SK-N-SH treated with all-trans-retinoic acid at 6 μM for 48 hours (cell line): ENCODE measurements around the gene RIPOR3.

Experiments used
- ATAC-seq: fragments of 200-7000 bp; cut with Tn5 transposase; 3 replicates; pipeline ENCODE4 v1.9.1; 2020; ENCODE audit warnings: mild to moderate bottlenecking, moderate library complexity
- ARNTL ChIP-seq: fragments of 450-650 bp; formaldehyde crosslinking; IDR thresholded peaks from 2 replicates; pipeline ENCODE4 v1.5.0; 2020; ENCODE audit warnings: low read depth, mild to moderate bottlenecking, moderate library complexity, borderline replicate concordance
- CSDC2 ChIP-seq: fragments of 250-450 bp; sonication (Bioruptor Pico); IDR thresholded peaks from 2 replicates; pipeline ENCODE4 v1.5.0; 2020; ENCODE audit warnings: mild to moderate bottlenecking, moderate library complexity
- CSRNP3 ChIP-seq: fragments of 250-450 bp; sonication (Bioruptor Pico); IDR thresholded peaks from 2 replicates; pipeline ENCODE4 v1.5.1; 2021; ENCODE audit warnings: mild to moderate bottlenecking, moderate library complexity
- ESRRG ChIP-seq: fragments of 250-450 bp; sonication (Bioruptor Pico); IDR thresholded peaks from 2 replicates; pipeline ENCODE4 v1.6.1; 2021; ENCODE audit warnings: mild to moderate bottlenecking
- GLIS3 ChIP-seq: fragments of 250-450 bp; sonication (Bioruptor Pico); IDR thresholded peaks from 2 replicates; pipeline ENCODE4 v1.5.0; 2020; ENCODE audit warnings: mild to moderate bottlenecking, moderate library complexity
- OSR1 ChIP-seq: fragments of 250-450 bp; sonication (Bioruptor Pico); IDR thresholded peaks from 2 replicates; pipeline ENCODE4 v1.8.0; 2022; ENCODE audit warnings: moderate library complexity, mild to moderate bottlenecking, inconsistent platforms
- PATZ1 ChIP-seq: fragments of 250-450 bp; sonication (Bioruptor Pico); IDR thresholded peaks from 2 replicates; pipeline ENCODE4 v1.8.0; 2020; ENCODE audit warnings: mild to moderate bottlenecking, moderate library complexity, borderline replicate concordance
- PPARA ChIP-seq: fragments of 250-450 bp; sonication (Bioruptor Pico); IDR thresholded peaks from 2 replicates; pipeline ENCODE4 v1.5.0; 2020; ENCODE audit warnings: mild to moderate bottlenecking, borderline replicate concordance
- TCF4 ChIP-seq: fragments of 250-450 bp; sonication (Bioruptor Pico); IDR thresholded peaks from 2 replicates; pipeline ENCODE4 v1.8.0; 2021; ENCODE audit warnings: mild to moderate bottlenecking, moderate library complexity, borderline replicate concordance
- TOX ChIP-seq: fragments of 250-450 bp; sonication (Bioruptor Pico); IDR thresholded peaks from 2 replicates; pipeline ENCODE4 v1.8.0; 2021; ENCODE audit warnings: mild to moderate bottlenecking, moderate library complexity, borderline replicate concordance
- TSHZ2 ChIP-seq: fragments of 250-450 bp; sonication (Bioruptor Pico); IDR thresholded peaks from 2 replicates; pipeline ENCODE4 v1.5.0; 2020; ENCODE audit warnings: mild to moderate bottlenecking, moderate library complexity
- ZFP30 ChIP-seq: fragments of 450-650 bp; formaldehyde crosslinking; IDR thresholded peaks from 2 replicates; pipeline ENCODE4 v1.5.0; 2022; ENCODE audit warnings: mild to moderate bottlenecking, moderate library complexity
- ZNF565 ChIP-seq: fragments of 450-650 bp; formaldehyde crosslinking; conservative IDR thresholded peaks from 2 replicates; pipeline ENCODE4 v1.5.0; 2020; ENCODE audit warnings: low read depth, mild to moderate bottlenecking, moderate library complexity
- ZNF70 ChIP-seq: fragments of 450-650 bp; formaldehyde crosslinking; IDR thresholded peaks from 2 replicates; pipeline ENCODE4 v1.5.0; 2020; ENCODE audit warnings: mild to moderate bottlenecking, moderate library complexity
- ZNF8 ChIP-seq: fragments of 450-650 bp; formaldehyde crosslinking; IDR thresholded peaks from 2 replicates; pipeline ENCODE4 v1.5.0; 2020; ENCODE audit warnings: mild to moderate bottlenecking, moderate library complexity
- TF ChIP-seq, protein P1 (sequence below): fragments of 250-450 bp; sonication (Bioruptor Pico); IDR thresholded peaks from 2 replicates; pipeline ENCODE4 v1.8.0; 2021; ENCODE audit warnings: low read depth, mild to moderate bottlenecking, moderate library complexity, borderline replicate concordance

RIPOR3 gene

GRCh38 chr20:50609438-50609989 is 81.8 kb downstream of the RIPOR3 start:
- TF ChIP-seq PPARA = no peak
- TF ChIP-seq GLIS3 (CRISPR knock-in tag) = no peak
- TF ChIP-seq CSRNP3 = no peak
- no peak for TF ChIP-seq ZNF8 (CRISPR knock-in tag)
- no peak for TF ChIP-seq TSHZ2 (CRISPR knock-in tag)

GRCh38 chr20:50608750-50609104 is 82.6 kb downstream of the RIPOR3 start:
- no peak for ATAC-seq
- TF ChIP-seq OSR1 (CRISPR knock-in tag) (no peak), CSRNP3 (no peak)

More at GRCh38 chr20:50609438-50609989, 81.8 kb downstream of the RIPOR3 start:
- no peak for ATAC-seq

DNA sequence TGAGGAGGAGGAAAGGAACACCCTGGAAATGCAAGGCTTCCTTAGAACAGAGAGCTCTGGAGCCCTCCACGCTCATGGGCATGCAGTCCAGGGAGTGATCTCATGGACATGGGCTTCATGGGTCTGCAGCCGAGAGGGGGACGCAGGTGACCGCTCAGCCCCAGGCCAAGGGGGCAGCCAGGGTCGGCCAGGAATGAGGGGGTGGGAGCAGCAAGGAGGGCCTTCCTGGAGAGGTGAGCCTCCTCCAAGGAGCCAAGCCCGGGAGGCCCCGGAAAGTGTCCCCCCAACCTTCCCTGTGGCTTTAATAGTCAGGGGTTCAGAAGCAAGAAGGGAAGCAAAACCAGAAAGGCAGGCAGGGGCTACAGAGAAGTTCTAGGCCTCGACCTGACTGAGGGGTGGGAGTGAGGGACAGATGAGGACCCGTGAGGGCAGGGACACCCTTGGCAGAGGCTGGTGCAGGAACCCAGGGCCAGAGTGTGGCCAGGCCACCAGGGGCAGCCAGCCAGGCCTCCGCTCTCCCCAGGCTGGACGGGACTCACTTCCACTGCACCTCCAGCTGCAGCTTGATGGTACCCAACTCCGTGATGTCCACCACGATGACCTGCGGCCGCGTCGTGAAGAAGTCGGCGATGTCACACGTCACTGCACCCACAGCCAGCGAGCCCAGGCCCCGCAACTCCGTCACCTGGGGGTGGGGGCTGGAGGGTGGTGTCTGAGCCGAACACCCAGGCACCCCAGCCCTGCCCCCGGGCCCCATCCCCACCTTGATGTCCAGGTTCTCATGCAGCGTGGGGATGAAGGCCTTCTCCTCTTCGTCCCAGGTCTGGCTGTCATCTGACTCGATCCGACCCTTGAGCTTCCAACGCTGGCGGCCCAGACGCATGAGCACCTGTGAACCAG is 83.2 kb downstream of the RIPOR3 start:
- ATAC-seq = no peak
- TF ChIP-seq ZNF565 (CRISPR knock-in tag) = no peak
- TF ChIP-seq ZNF70 (CRISPR knock-in tag) = no peak
- TF ChIP-seq ESRRG (CRISPR knock-in tag) = no peak
- no peak for TF ChIP-seq ZFP30 (CRISPR knock-in tag)
- TF ChIP-seq TCF4 = no peak
- TF ChIP-seq GLIS3 (CRISPR knock-in tag) = no peak
- no peak for TF ChIP-seq PATZ1 (CRISPR knock-in tag)
- TF ChIP-seq TOX (CRISPR knock-in tag) = no peak
- TF ChIP-seq TSHZ2 (CRISPR knock-in tag) = no peak
- no peak for TF ChIP-seq OSR1 (CRISPR knock-in tag)
- no peak for TF ChIP-seq ZNF8 (CRISPR knock-in tag)
- TF ChIP-seq CSDC2 (CRISPR knock-in tag) = no peak
- TF ChIP-seq, all 23 proteins: peak for 0

DNA sequence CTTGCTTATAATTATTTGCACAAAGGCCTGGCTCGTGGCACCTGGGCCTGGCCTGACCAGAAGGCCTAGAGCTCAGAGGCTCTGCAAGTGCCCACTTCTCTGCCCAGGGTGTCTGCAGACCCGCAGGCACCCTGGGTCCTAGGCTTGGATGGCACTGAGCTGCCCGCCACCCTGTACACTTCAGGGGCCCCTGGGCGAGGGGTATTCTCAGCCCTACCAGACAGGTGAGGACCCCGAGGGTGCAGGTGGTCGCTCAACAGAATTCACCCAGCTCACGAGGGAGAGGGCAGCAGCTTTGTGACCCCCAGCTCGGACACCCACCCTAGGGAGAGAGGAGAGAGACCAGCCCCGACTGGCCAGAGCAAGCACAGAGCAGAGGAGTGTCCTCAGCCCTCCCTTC is 83.9 kb downstream of the RIPOR3 start:
- no peak for ATAC-seq
- no peak for TF ChIP-seq PPARA
- TF ChIP-seq ARNTL (CRISPR knock-in tag) = no peak
- no peak for TF ChIP-seq OSR1 (CRISPR knock-in tag)
- TF ChIP-seq, protein P1, sequence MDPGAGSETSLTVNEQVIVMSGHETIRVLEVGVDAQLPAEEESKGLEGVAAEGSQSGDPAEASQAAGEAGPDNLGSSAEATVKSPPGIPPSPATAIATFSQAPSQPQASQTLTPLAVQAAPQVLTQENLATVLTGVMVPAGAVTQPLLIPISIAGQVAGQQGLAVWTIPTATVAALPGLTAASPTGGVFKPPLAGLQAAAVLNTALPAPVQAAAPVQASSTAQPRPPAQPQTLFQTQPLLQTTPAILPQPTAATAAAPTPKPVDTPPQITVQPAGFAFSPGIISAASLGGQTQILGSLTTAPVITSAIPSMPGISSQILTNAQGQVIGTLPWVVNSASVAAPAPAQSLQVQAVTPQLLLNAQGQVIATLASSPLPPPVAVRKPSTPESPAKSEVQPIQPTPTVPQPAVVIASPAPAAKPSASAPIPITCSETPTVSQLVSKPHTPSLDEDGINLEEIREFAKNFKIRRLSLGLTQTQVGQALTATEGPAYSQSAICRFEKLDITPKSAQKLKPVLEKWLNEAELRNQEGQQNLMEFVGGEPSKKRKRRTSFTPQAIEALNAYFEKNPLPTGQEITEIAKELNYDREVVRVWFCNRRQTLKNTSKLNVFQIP (CRISPR knock-in tag) = no peak
- no peak for TF ChIP-seq CSRNP3
